Activated T-cell treated with anti-CD3 and anti-CD28 coated beads, Interleukin-2, amount 50 U/mL, for 24 hours (primary cell): Measurements from ENCODE around the gene SETBP1.
A peak's percentile ranks its signal among the peaks of the same experiment; 100 is the strongest.

Source experiments
- DNase-seq: peaks from one replicate; pipeline ENCODE4 v3.0.0-alpha.2; 2020
- H3K27ac Mint-ChIP-seq: 2 replicates; pipeline ENCODE4 v1.8.0; 2020; ENCODE audit warnings: mild to moderate bottlenecking, mixed read lengths
- H3K27me3 Mint-ChIP-seq: 2 replicates; pipeline ENCODE4 v1.8.0; 2020; ENCODE audit warnings: mixed read lengths
- H3K36me3 Mint-ChIP-seq: 2 replicates; pipeline ENCODE4 v1.8.0; 2020; ENCODE audit warnings: low read depth, mixed read lengths
- H3K4me1 Mint-ChIP-seq: 2 replicates; pipeline ENCODE4 v1.8.0; 2020; ENCODE audit warnings: low read depth, mixed read lengths
- H3K4me3 Mint-ChIP-seq: 2 replicates; pipeline ENCODE4 v1.8.0; 2020; ENCODE audit warnings: mild to moderate bottlenecking, moderate library complexity, mixed read lengths
- H3K9me3 Mint-ChIP-seq: 2 replicates; pipeline ENCODE4 v1.8.0; 2020; ENCODE audit warnings: mixed read lengths

SETBP1 gene

DNA sequence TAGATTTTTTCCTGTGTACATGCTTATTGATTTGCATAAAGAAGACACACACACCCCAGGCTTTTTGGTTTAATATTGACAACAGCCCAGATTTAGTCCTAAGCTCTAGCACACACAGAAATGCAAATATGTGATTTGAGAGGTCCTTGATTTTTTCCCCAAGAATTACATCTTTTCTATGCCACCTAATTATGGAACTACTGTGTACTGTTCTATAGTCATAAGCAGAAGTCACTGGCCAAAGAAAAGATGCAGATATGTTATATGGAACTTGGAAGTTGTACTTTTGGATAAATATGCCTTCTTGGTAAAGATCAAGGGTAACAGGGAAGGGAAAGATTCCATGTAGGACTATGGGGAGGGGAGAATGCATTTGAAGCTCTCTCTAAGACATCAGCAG lies 105.6 kb downstream of the SETBP1 start:
- no peak for DNase-seq
- H3K9me3 Mint-ChIP-seq: no peaks in the 10 kb centered on the region
- H3K4me3 Mint-ChIP-seq: peak overlapping the region; percentile 30
- H3K27me3 Mint-ChIP-seq: peaks cover 25% of the 10 kb centered on the region
- H3K36me3 Mint-ChIP-seq: no peaks in the 10 kb centered on the region
- peaks cover 9% of the 10 kb centered on the region for H3K4me1 Mint-ChIP-seq
- no peak overlapping the region for H3K27ac Mint-ChIP-seq

DNA sequence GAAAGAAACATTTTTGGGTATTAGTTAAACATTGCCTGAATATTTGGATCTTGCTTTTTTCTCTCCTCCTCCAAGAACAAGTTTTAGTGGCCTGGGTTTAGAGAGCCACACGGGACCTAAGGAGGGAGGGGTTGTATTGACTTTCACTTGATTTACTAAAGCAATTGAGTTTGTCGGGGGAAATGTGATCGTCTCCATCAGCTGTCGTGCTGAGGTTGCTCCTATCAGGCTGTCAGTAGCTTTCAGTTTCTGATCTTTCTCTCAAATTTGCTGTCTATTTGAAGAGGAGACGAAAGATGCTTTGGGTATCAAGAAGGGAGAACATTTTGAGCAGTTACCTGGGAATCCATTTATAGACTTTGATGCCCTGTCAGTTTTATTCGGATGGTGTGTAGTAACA lies 106.0 kb downstream of the SETBP1 start:
- Mint-ChIP-seq H3K36me3 (no peaks in the 10 kb centered on the region), H3K4me3 (peak overlapping the region; percentile 30), H3K9me3 (no peaks in the 10 kb centered on the region), H3K27ac (no peak overlapping the region), H3K4me1 (peaks cover 9% of the 10 kb centered on the region), H3K27me3 (peaks cover 21% of the 10 kb centered on the region)
- no peak for DNase-seq

DNA sequence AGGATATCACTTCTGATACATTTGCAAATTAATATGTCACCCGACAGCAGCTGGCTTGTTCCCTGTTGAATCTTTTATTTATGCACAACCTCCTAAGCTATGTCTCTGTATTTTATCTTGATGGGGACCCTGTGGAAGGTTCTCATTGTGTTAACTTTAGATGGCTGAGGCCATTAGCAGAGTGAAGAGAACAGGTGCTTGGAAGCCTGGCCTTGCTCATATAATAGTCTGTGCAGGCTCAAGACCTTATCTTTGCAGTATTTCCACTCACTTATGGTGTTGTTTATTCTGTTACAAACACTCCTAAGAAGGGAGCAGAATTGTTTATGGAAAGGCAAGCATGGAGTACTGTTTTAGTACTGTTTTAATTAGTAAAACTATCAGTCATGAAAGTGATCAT lies 107.6 kb downstream of the SETBP1 start:
- DNase-seq: no peak
- H3K27me3 Mint-ChIP-seq: peaks cover 13% of the 10 kb centered on the region
- peaks cover 9% of the 10 kb centered on the region for H3K4me1 Mint-ChIP-seq
- no peaks in the 10 kb centered on the region for H3K9me3 Mint-ChIP-seq
- no peak overlapping the region for H3K4me3 Mint-ChIP-seq
- no peak overlapping the region for H3K27ac Mint-ChIP-seq
- no peaks in the 10 kb centered on the region for H3K36me3 Mint-ChIP-seq

GRCh38 chr18:44789710-44790109 lies 109.0 kb downstream of the SETBP1 start:
- no peak for DNase-seq
- H3K9me3 Mint-ChIP-seq: no peaks in the 10 kb centered on the region
- H3K27me3 Mint-ChIP-seq: peaks cover 16% of the 10 kb centered on the region
- peaks cover 17% of the 10 kb centered on the region for H3K4me1 Mint-ChIP-seq
- H3K27ac Mint-ChIP-seq: no peak overlapping the region
- no peaks in the 10 kb centered on the region for H3K36me3 Mint-ChIP-seq
- H3K4me3 Mint-ChIP-seq: no peak overlapping the region

DNA sequence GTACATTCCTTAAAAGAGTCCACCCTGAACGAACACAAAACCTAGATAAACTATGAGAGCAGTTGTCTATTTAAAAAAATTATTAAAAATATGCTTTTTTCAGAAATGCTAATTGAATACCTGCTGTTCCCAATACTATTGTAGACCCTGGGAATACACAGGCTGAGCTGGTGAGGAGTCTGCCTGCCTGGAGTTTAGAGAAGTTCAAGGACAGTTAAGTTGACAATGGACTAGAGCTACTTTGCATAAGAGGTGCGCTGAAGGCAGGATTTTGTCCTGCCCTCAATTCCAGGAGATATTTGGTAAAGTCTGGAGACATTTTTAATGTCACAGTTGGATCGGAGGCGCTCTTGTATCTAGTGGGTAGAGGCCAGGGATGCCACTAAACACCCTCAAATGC lies 110.2 kb downstream of the SETBP1 start:
- Mint-ChIP-seq H3K4me3 (no peak overlapping the region), H3K27me3 (peaks cover 16% of the 10 kb centered on the region), H3K4me1 (peaks cover 29% of the 10 kb centered on the region), H3K9me3 (no peaks in the 10 kb centered on the region), H3K36me3 (no peaks in the 10 kb centered on the region), H3K27ac (no peak overlapping the region)
- DNase-seq: no peak

DNA sequence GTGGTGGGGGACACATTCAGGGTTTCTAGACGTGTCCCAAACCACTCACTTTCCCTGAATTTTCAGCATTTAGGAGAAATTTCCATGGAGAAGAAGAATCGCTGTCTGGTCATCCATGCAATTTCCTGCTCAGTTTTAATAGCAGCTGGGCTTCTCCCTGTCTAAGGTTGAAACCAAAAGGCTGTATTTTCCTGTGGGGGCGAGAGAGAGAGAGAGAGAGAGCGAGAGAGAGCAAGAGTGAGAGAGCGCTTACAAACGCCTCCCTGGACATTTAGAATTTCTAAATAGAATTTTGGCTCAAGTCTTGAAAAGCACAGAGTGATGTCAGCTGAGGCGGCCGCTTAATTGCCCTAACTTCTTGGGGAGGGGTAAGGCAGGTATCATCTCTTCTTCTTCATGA lies 110.8 kb downstream of the SETBP1 start:
- H3K27me3 Mint-ChIP-seq: peaks cover 16% of the 10 kb centered on the region
- no peak overlapping the region for H3K27ac Mint-ChIP-seq
- no peak overlapping the region for H3K4me3 Mint-ChIP-seq
- peaks cover 30% of the 10 kb centered on the region for H3K4me1 Mint-ChIP-seq
- no peaks in the 10 kb centered on the region for H3K9me3 Mint-ChIP-seq
- H3K36me3 Mint-ChIP-seq: no peaks in the 10 kb centered on the region
- DNase-seq: no peak

GRCh38 chr18:44792456-44793061 lies 111.9 kb downstream of the SETBP1 start:
- Mint-ChIP-seq H3K36me3 (no peaks in the 10 kb centered on the region), H3K27me3 (peaks cover 12% of the 10 kb centered on the region), H3K9me3 (no peaks in the 10 kb centered on the region), H3K4me3 (no peak overlapping the region), H3K4me1 (peaks cover 30% of the 10 kb centered on the region), H3K27ac (no peak overlapping the region)
- DNase-seq: no peak

- no peak for DNase-seq
- no peaks in the 10 kb centered on the region for H3K36me3 Mint-ChIP-seq
- peaks cover 37% of the 10 kb centered on the region for H3K4me1 Mint-ChIP-seq
- peaks cover 12% of the 10 kb centered on the region for H3K27me3 Mint-ChIP-seq
- H3K27ac Mint-ChIP-seq: no peak overlapping the region
- no peaks in the 10 kb centered on the region for H3K9me3 Mint-ChIP-seq
- H3K4me3 Mint-ChIP-seq: no peak overlapping the region
These were observed 112.5 kb downstream of the SETBP1 start for GRCh38 chr18:44793194-44793593.

DNA sequence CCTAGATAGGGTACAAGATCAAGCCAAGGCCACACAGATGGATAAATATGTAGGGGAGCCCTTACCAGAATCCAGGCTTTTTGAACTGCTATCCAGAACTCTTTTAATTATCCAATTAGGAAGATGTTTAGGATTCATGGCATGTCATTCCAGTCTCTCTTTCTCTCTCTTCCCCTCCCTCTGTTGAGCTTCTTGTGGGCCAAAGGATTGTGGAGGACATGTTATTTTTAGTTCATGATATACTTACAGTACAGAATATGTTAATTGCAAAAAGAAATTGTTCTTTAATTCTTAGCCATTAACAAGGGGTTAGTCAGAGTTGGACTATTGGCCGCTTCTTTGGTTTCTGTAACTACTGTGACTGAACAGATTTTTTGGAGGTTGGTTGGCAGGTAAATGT lies 113.0 kb downstream of the SETBP1 start:
- H3K27ac Mint-ChIP-seq: no peak overlapping the region
- H3K9me3 Mint-ChIP-seq: no peaks in the 10 kb centered on the region
- H3K36me3 Mint-ChIP-seq: no peaks in the 10 kb centered on the region
- H3K4me3 Mint-ChIP-seq: no peak overlapping the region
- H3K27me3 Mint-ChIP-seq: peaks cover 8% of the 10 kb centered on the region
- H3K4me1 Mint-ChIP-seq: peaks cover 42% of the 10 kb centered on the region
- DNase-seq: no peak

- peaks cover under 1% of the 10 kb centered on the region for H3K9me3 Mint-ChIP-seq
- H3K4me3 Mint-ChIP-seq: no peak overlapping the region
- H3K4me1 Mint-ChIP-seq: peaks cover 57% of the 10 kb centered on the region
- H3K36me3 Mint-ChIP-seq: peaks cover 1% of the 10 kb centered on the region
- peak overlapping the region; percentile 31 for H3K27ac Mint-ChIP-seq
- DNase-seq: no peak
- H3K27me3 Mint-ChIP-seq: peaks cover 6% of the 10 kb centered on the region
These were observed 114.6 kb downstream of the SETBP1 start for GRCh38 chr18:44795241-44795640.

DNA sequence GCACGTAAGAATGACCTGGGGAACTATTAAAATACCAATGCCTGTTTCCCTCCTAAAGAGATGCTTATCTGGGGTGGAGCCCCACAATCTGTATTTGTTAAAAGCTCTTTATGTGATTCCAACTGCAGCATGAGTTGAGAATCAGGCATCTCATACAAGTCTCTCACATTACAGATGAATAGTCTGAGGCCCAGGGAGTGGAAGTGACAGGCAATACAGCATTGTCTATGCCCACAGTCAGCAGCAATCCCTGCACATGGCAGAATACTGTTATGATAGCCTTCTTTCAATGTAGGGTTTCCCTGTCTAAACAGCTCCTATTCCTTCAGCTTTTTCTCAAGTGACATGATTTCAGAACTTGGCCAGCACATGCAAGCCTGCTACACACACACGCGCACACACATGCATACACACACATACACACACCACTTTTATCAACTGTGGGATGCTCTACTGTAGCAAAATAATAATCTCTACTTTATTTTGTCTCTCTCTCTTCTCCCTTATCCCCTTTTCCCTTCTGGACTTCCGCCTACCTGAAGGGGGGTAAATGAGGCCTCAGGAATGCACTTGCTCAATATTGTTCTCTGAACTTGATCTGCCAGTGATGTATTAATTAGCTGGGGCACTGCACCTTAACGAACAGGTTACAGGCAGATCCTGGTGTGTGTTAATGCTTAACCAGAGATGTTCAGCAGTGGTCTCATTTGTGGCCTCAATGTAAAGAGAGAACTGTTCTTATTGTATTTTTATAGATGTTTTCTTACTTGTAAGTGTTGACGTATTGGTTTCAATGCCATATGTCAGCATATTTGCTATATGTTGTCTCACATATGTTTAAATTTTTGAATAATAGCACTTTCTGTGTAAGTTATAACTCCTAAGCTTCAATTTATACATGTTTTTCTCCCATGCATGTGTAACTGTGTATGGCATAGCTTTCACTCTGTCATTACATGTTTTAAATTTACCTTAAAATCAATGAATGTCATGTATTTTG lies 116.0 kb downstream of the SETBP1 start:
- peaks cover 12% of the 10 kb centered on the region for H3K36me3 Mint-ChIP-seq
- peaks cover 6% of the 10 kb centered on the region for H3K27me3 Mint-ChIP-seq
- H3K4me3 Mint-ChIP-seq: no peak overlapping the region
- peaks cover 7% of the 10 kb centered on the region for H3K9me3 Mint-ChIP-seq
- DNase-seq: no peak
- H3K27ac Mint-ChIP-seq: no peak overlapping the region
- peaks cover 62% of the 10 kb centered on the region for H3K4me1 Mint-ChIP-seq

DNA sequence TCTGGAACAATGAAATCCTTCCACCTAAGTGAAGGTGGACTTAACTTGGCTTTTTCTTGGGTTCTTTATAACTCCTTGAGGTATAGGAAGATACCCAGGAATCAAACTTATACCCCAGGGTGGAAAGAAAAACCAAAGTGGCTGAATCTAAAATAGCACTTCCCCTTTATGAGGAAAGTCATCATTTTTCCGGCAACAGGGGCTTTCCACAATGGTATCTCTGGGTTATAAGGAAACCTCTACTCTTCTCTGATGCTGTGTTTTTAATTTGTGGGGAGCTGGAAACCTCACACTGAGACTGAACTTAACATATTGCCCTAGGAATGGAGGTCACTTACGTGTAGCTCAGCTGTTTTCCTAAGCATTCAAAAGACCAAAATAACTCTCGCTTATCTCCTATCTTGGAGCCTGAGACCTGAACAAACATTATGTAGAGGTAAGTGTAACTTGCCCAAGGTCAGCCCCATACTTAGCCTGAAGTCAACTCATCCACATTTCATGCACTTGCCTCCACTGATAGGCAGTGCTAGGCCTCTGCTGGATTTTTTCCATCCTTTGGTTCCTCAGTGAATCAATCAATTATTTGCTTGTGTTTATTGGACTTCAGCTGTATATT lies 117.9 kb downstream of the SETBP1 start:
- no peak for DNase-seq
- Mint-ChIP-seq H3K36me3 (peaks cover 12% of the 10 kb centered on the region), H3K9me3 (peaks cover 9% of the 10 kb centered on the region), H3K4me1 (peaks cover 71% of the 10 kb centered on the region), H3K4me3 (no peak overlapping the region), H3K27me3 (peaks cover 8% of the 10 kb centered on the region), H3K27ac (peak overlapping the region; percentile 58)

GRCh38 chr18:44799382-44799906 lies 118.8 kb downstream of the SETBP1 start:
- DNase-seq: no peak
- peaks cover 4% of the 10 kb centered on the region for H3K27me3 Mint-ChIP-seq
- no peak overlapping the region for H3K4me3 Mint-ChIP-seq
- H3K4me1 Mint-ChIP-seq: peaks cover 75% of the 10 kb centered on the region
- peaks cover 9% of the 10 kb centered on the region for H3K9me3 Mint-ChIP-seq
- peaks cover 12% of the 10 kb centered on the region for H3K36me3 Mint-ChIP-seq
- H3K27ac Mint-ChIP-seq: peak overlapping the region; percentile 58

- no peak for DNase-seq
- H3K4me3 Mint-ChIP-seq: no peak overlapping the region
These were observed 119.3 kb downstream of the SETBP1 start for GRCh38 chr18:44799907-44800421.

More at GRCh38 chr18:44799907-44800421, 119.3 kb downstream of the SETBP1 start:
- peaks cover 9% of the 10 kb centered on the region for H3K9me3 Mint-ChIP-seq
- H3K27me3 Mint-ChIP-seq: peaks cover 4% of the 10 kb centered on the region
- H3K27ac Mint-ChIP-seq: peak overlapping the region; percentile 58
- peaks cover 12% of the 10 kb centered on the region for H3K36me3 Mint-ChIP-seq
- H3K4me1 Mint-ChIP-seq: peaks cover 75% of the 10 kb centered on the region
